ENCODE data around the gene HNMT. TPM values are rescaled to one million over a fixed set of nuclear protein-coding genes. Genes with fewer than 3 reads are reported as not detected.

HNMT gene
- total RNA-seq, 4 donors from 2014 or later = 14.4 to 48.8 (median 22.3) TPM

- H3K4me3 ChIP-seq (replicated peaks in 1 of 3) = no peak overlapping the region
- intact Hi-C loops (cut with DNase I) = loop anchor here (5.0 kb wide), 1 partner anchor 122 kb away; no protein-coding TSS in a partner anchor
- no peaks in the 10 kb centered on the region for H3K4me1 ChIP-seq
- H3K9me3 ChIP-seq = no peaks in the 10 kb centered on the region
- no peaks in the 10 kb centered on the region for H3K36me3 ChIP-seq
- no peak for TF ChIP-seq CTCF (IDR thresholded peaks at IDR 0.05)
- TF ChIP-seq POLR2A (IDR thresholded peaks at IDR 0.05) = no peak
- H3K27ac ChIP-seq = no peak overlapping the region
- DNase-seq = no peak
- WGBS, 2 donors = 86 to 91% methylated on average over 4 of the region's 4 CpGs
- no peaks in the 10 kb centered on the region for H3K27me3 ChIP-seq
Observed at GRCh38 chr2:137950238-137950637, 14.0 kb upstream of the HNMT start.

DNA sequence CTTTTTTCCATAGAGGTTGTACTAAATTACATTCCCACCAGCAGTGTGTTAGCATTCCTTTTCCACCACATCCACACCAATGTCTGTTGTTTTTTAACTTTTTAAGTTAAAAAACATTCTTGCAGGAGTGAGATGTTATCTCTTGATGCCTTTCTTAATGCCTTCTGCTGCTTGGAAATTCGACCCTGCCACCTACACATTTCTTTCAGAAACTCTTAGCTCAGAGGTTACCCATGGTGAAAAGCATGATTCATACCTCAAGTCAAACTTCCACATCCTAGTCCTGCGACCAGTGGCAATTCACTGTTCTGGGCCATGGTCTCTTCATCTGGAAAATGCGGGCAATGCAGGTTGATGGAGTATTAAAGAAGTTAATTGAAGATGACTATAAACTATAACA lies 12.7 kb upstream of the HNMT start:
- DNase-seq = no peak
- Histone ChIP-seq H3K4me3 (replicated peaks in 1 of 3) (no peak overlapping the region), H3K27me3 (no peaks in the 10 kb centered on the region), H3K36me3 (no peaks in the 10 kb centered on the region), H3K9me3 (no peaks in the 10 kb centered on the region), H3K4me1 (no peaks in the 10 kb centered on the region), H3K27ac (no peak overlapping the region)
- TF ChIP-seq CTCF (IDR thresholded peaks at IDR 0.05) (no peak), POLR2A (IDR thresholded peaks at IDR 0.05) (no peak)
- WGBS, 2 donors = 70 to 74% methylated on average over 3 of the region's 3 CpGs
- intact Hi-C loops (cut with DNase I) = loop anchor here (5.0 kb wide), 1 partner anchor 121 kb away; no protein-coding TSS in a partner anchor

GRCh38 chr2:137952586-137953129 lies 11.6 kb upstream of the HNMT start:
- TF ChIP-seq CTCF (IDR thresholded peaks at IDR 0.05) = no peak
- TF ChIP-seq POLR2A (IDR thresholded peaks at IDR 0.05) = no peak
- Histone ChIP-seq H3K27me3 (no peaks in the 10 kb centered on the region), H3K36me3 (no peaks in the 10 kb centered on the region), H3K9me3 (no peaks in the 10 kb centered on the region), H3K4me1 (no peaks in the 10 kb centered on the region), H3K27ac (no peak overlapping the region), H3K4me3 (replicated peaks in 1 of 3) (no peak overlapping the region)
- DNase-seq = no peak
- WGBS, 2 donors = 79 to 93% methylated on average over 9 of the region's 9 CpGs
- intact Hi-C loops (cut with DNase I) = loop anchor here (5.0 kb wide), 1 partner anchor 120 kb away; no protein-coding TSS in a partner anchor

DNA sequence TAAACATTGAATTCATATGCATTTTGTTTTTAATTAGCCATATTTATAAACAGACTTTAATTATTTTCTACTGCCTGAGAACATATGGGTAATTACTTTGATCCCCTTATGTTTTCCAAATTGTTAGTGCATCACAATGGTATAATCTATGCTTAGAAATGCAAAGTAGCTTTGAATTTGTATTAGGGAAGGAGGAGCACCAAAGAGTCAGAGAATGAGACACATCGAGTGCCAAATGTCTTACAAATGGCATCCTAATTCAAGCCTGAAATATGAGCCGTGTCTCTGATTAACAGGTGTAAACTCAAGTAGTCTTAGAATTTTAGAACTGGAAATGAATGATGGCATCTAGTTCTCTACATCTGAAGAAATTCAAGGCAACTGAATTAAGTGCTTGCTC lies 8.7 kb upstream of the HNMT start:
- no peaks in the 10 kb centered on the region for H3K4me1 ChIP-seq
- intact Hi-C loops (cut with DNase I) = no loop called here
- no peak for DNase-seq
- H3K27ac ChIP-seq = no peak overlapping the region
- no peaks in the 10 kb centered on the region for H3K36me3 ChIP-seq
- TF ChIP-seq POLR2A (IDR thresholded peaks at IDR 0.05) = no peak
- TF ChIP-seq CTCF (IDR thresholded peaks at IDR 0.05) = no peak
- 89 to 97% methylated on average over 2 of the region's 2 CpGs for WGBS, 2 donors
- H3K27me3 ChIP-seq = no peaks in the 10 kb centered on the region
- no peak overlapping the region for H3K4me3 ChIP-seq (replicated peaks in 1 of 3)
- no peaks in the 10 kb centered on the region for H3K9me3 ChIP-seq

DNA sequence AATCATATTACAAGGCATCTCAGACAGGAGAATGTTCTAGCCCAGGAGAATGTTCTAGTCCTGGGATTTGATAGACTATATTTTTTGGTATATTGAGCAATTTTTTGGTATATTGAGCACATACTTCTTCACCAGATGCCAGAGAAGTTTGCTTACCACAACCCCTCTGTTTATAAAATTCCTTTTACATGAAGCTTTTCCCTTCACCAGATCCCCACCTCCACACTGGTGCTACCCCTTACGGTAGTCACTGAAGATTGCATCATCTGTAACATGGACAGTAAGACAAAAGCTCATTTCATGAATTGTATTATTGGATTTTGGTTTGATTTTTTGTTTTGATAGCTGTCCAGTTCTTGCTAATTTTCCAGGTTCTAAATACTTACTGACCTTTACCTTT lies 7.2 kb upstream of the HNMT start:
- no peaks in the 10 kb centered on the region for H3K4me1 ChIP-seq
- H3K4me3 ChIP-seq (replicated peaks in 1 of 3) = no peak overlapping the region
- 88 to 95% methylated on average over 1 of the region's 1 CpG for WGBS, 2 donors
- intact Hi-C loops (cut with DNase I) = no loop called here
- DNase-seq = no peak
- no peaks in the 10 kb centered on the region for H3K27me3 ChIP-seq
- no peaks in the 10 kb centered on the region for H3K36me3 ChIP-seq
- no peak overlapping the region for H3K27ac ChIP-seq
- TF ChIP-seq POLR2A (IDR thresholded peaks at IDR 0.05) (no peak), CTCF (IDR thresholded peaks at IDR 0.05) (no peak)
- H3K9me3 ChIP-seq = no peaks in the 10 kb centered on the region

Measured in thyroid gland (tissue), 4 donors.